ENCODE results near the gene PAK2. TPM values are rescaled to one million over a fixed set of nuclear protein-coding genes. Genes with fewer than 3 reads are reported as not detected.
A peak's percentile ranks its signal among the peaks of the same experiment; 100 is the strongest.
"Not testable (repeated sequence)": the region's sequence is repeated elsewhere in the genome, so short reads cannot be mapped to it uniquely, and the experiment has no call there.

The PAK2 gene
- polyA plus RNA-seq, 1 donor: 46.2 TPM

DNA sequence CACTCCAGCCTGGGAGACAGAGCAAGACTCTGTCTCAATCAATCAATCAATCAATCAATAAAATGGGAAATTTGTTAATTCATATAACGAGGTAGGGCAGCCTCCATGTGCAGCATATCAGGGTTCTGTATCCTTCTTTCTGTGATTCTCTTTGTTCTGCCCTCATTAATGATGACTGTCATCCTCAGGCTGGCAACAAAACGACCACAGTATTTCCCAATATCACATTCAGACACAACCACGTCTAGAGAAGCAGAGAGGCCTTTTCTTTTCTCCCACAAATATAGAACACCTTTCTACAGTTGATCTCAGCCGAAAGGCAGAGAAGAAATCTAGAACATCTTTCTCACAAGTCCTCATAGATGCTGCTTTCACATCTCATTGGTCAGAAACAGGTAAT lies 38.9 kb upstream of the PAK2 start:
- Histone ChIP-seq H3K4me3 (ENCODE audit: low read length) (no peak overlapping the region), H3K36me3 (ENCODE audit: control insufficient read depth, insufficient read depth, low read length) (no peaks in the 10 kb centered on the region), H3K9me3 (ENCODE audit: control insufficient read depth, low read depth, low read length) (no peaks in the 10 kb centered on the region), H3K4me1 (ENCODE audit: control insufficient read depth, insufficient read depth, low read length) (peaks cover under 1% of the 10 kb centered on the region), H3K27ac (ENCODE audit: low read length) (no peak overlapping the region), H3K27me3 (ENCODE audit: control insufficient read depth, insufficient read depth, low read length) (no peaks in the 10 kb centered on the region)
- 100% methylated on average over 1 of the region's 4 CpGs for WGBS (ENCODE audit: insufficient coverage, low lambda C conversion rate)
- no peak for DNase-seq

- Histone ChIP-seq H3K9me3 (ENCODE audit: control insufficient read depth, low read depth, low read length) (no peaks in the 10 kb centered on the region), H3K4me1 (ENCODE audit: control insufficient read depth, insufficient read depth, low read length) (peaks cover 14% of the 10 kb centered on the region), H3K27me3 (ENCODE audit: control insufficient read depth, insufficient read depth, low read length) (no peaks in the 10 kb centered on the region), H3K36me3 (ENCODE audit: control insufficient read depth, insufficient read depth, low read length) (no peaks in the 10 kb centered on the region), H3K4me3 (ENCODE audit: low read length) (no peak overlapping the region), H3K27ac (ENCODE audit: low read length) (peak overlapping the region; percentile 37)
- no peak for DNase-seq
- 0% methylated on average over 3 of the region's 5 CpGs for WGBS (ENCODE audit: insufficient coverage, low lambda C conversion rate)
These were observed 33.3 kb upstream of the PAK2 start for GRCh38 chr3:196706327-196706726.

DNA sequence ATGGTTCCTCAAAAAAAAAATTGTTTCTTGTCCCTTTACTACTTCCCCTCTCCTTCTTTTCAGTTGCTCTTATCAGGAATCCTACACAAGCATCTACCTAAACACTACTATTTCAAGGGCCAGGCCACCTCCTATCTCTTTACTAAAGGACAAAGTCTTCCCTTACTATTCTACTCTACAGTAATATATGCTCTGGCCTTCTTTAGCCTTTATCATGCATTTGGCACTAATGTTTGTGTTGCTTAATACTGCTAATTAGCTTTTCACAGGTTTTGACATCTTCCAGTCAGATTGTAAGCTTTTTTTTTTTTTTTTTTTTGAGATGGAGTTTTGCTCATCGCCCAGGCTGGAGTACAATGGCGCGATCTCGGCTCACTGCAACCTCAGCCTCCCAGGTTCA lies 32.9 kb upstream of the PAK2 start:
- peaks cover 16% of the 10 kb centered on the region for H3K4me1 ChIP-seq (ENCODE audit: control insufficient read depth, insufficient read depth, low read length)
- H3K36me3 ChIP-seq (ENCODE audit: control insufficient read depth, insufficient read depth, low read length): no peaks in the 10 kb centered on the region
- H3K27me3 ChIP-seq (ENCODE audit: control insufficient read depth, insufficient read depth, low read length): no peaks in the 10 kb centered on the region
- peak overlapping the region; percentile 37 for H3K27ac ChIP-seq (ENCODE audit: low read length)
- WGBS (ENCODE audit: insufficient coverage, low lambda C conversion rate): no CpG with 5 or more reads among the region's 4 CpGs
- no peak overlapping the region for H3K4me3 ChIP-seq (ENCODE audit: low read length)
- peak; percentile 51 to 74 for DNase-seq
- H3K9me3 ChIP-seq (ENCODE audit: control insufficient read depth, low read depth, low read length): no peaks in the 10 kb centered on the region

- no peaks in the 10 kb centered on the region for H3K27me3 ChIP-seq (ENCODE audit: control insufficient read depth, insufficient read depth, low read length)
- H3K4me3 ChIP-seq (ENCODE audit: low read length): no peak overlapping the region
- H3K27ac ChIP-seq (ENCODE audit: low read length): no peak overlapping the region
- WGBS (ENCODE audit: insufficient coverage, low lambda C conversion rate): 100% methylated on average over 3 of the region's 8 CpGs
- H3K4me1 ChIP-seq (ENCODE audit: control insufficient read depth, insufficient read depth, low read length): peaks cover 16% of the 10 kb centered on the region
- no peaks in the 10 kb centered on the region for H3K36me3 ChIP-seq (ENCODE audit: control insufficient read depth, insufficient read depth, low read length)
- DNase-seq: no peak
- no peaks in the 10 kb centered on the region for H3K9me3 ChIP-seq (ENCODE audit: control insufficient read depth, low read depth, low read length)
These were observed 32.1 kb upstream of the PAK2 start for GRCh38 chr3:196707566-196707965.

GRCh38 chr3:196708467-196708866 lies 31.2 kb upstream of the PAK2 start:
- H3K27me3 ChIP-seq (ENCODE audit: control insufficient read depth, insufficient read depth, low read length): no peaks in the 10 kb centered on the region
- H3K9me3 ChIP-seq (ENCODE audit: control insufficient read depth, low read depth, low read length): no peaks in the 10 kb centered on the region
- no peak overlapping the region for H3K27ac ChIP-seq (ENCODE audit: low read length)
- no peak overlapping the region for H3K4me3 ChIP-seq (ENCODE audit: low read length)
- no CpG with 5 or more reads among the region's 7 CpGs for WGBS (ENCODE audit: insufficient coverage, low lambda C conversion rate)
- no peaks in the 10 kb centered on the region for H3K36me3 ChIP-seq (ENCODE audit: control insufficient read depth, insufficient read depth, low read length)
- no peak for DNase-seq
- H3K4me1 ChIP-seq (ENCODE audit: control insufficient read depth, insufficient read depth, low read length): peaks cover 16% of the 10 kb centered on the region

- Histone ChIP-seq H3K4me3 (ENCODE audit: low read length) (peak within 1 kb of the TSS; percentile 98), H3K4me1 (ENCODE audit: control insufficient read depth, insufficient read depth, low read length) (peaks cover 5% of the 10 kb centered on the region), H3K27ac (ENCODE audit: low read length) (peak within 1 kb of the TSS; percentile 89), H3K9me3 (ENCODE audit: control insufficient read depth, low read depth, low read length) (no peaks in the 10 kb centered on the region), H3K27me3 (ENCODE audit: control insufficient read depth, insufficient read depth, low read length) (no peaks in the 10 kb centered on the region), H3K36me3 (ENCODE audit: control insufficient read depth, insufficient read depth, low read length) (no peaks in the 10 kb centered on the region)
- peak; percentile 87 to 93 for DNase-seq
- WGBS (ENCODE audit: insufficient coverage, low lambda C conversion rate): no CpG with 5 or more reads among the region's 68 CpGs
These were observed 27.7 kb upstream of the PAK2 start, which contains the start of the genes CEP19 and PIGX for GRCh38 chr3:196711838-196712513. TSS of gene CEP19 (minus strand) at chr3:196712250. CDS start at chr3:196708657, 3,593 bp downstream. TSS of gene PIGX (plus strand) at chr3:196712377.

- peak overlapping the region; percentile 89 for H3K27ac ChIP-seq (ENCODE audit: low read length)
- no peak for DNase-seq
- WGBS (ENCODE audit: insufficient coverage, low lambda C conversion rate): 60% methylated on average over 1 of the region's 64 CpGs
These were observed 26.9 kb upstream of the PAK2 start for GRCh38 chr3:196712514-196713413.

DNA sequence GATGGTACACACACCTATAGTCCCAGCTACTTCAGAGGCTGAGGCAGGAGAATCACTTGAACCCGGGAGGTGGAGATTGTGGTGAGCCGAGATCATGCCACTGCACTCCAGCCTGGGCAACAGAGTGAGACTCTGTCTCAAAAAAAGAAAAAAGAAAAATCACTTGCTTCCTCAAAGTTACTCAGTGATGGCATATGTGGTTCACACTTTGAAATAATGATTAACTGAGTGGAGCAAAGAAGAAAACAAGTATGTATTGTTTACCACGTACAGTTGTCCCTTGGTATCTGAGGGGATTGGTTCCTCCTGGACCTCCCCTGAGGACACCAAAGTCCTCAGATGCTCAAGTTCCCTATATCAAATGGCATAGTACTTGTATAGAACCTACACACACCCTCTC lies 22.5 kb upstream of the PAK2 start:
- H3K4me1 ChIP-seq (ENCODE audit: control insufficient read depth, insufficient read depth, low read length); H3K27me3 ChIP-seq (ENCODE audit: control insufficient read depth, insufficient read depth, low read length); H3K36me3 ChIP-seq (ENCODE audit: control insufficient read depth, insufficient read depth, low read length); DNase-seq; H3K27ac ChIP-seq (ENCODE audit: low read length); H3K4me3 ChIP-seq (ENCODE audit: low read length); H3K9me3 ChIP-seq (ENCODE audit: control insufficient read depth, low read depth, low read length): not testable (repeated sequence)
- no CpG with 5 or more reads among the region's 3 CpGs for WGBS (ENCODE audit: insufficient coverage, low lambda C conversion rate)

More at GRCh38 chr3:196712514-196713413, 26.9 kb upstream of the PAK2 start:
- Histone ChIP-seq H3K4me3 (ENCODE audit: low read length) (peak overlapping the region; percentile 98), H3K4me1 (ENCODE audit: control insufficient read depth, insufficient read depth, low read length) (peaks cover 5% of the 10 kb centered on the region), H3K27me3 (ENCODE audit: control insufficient read depth, insufficient read depth, low read length) (no peaks in the 10 kb centered on the region), H3K9me3 (ENCODE audit: control insufficient read depth, low read depth, low read length) (no peaks in the 10 kb centered on the region), H3K36me3 (ENCODE audit: control insufficient read depth, insufficient read depth, low read length) (no peaks in the 10 kb centered on the region)

DNA sequence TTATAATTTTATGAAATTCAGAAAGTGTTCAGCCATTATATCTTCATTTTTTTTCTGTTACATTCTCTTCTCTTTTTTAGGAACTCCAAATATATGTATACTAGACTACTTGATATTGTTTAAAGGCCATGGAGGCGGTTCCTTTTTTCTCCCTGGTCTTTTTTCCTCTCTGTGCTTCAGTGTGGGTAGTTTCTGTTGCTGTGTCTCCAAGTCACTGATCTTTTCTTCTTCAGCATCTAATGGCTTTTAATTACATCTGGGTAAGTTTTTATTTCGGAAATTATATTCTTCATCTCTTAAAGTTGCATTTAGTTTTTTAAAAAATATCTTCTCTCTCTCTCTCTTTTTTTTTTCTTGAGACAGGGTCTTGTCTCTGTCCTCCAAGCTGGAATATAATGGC lies 18.6 kb upstream of the PAK2 start:
- H3K9me3 ChIP-seq (ENCODE audit: control insufficient read depth, low read depth, low read length): peaks cover 6% of the 10 kb centered on the region
- no peak overlapping the region for H3K4me3 ChIP-seq (ENCODE audit: low read length)
- no peak for DNase-seq
- H3K27ac ChIP-seq (ENCODE audit: low read length): no peak overlapping the region
- no peaks in the 10 kb centered on the region for H3K4me1 ChIP-seq (ENCODE audit: control insufficient read depth, insufficient read depth, low read length)
- WGBS (ENCODE audit: insufficient coverage, low lambda C conversion rate): 94% methylated on average over 2 of the region's 2 CpGs
- H3K36me3 ChIP-seq (ENCODE audit: control insufficient read depth, insufficient read depth, low read length): peaks cover 7% of the 10 kb centered on the region
- no peaks in the 10 kb centered on the region for H3K27me3 ChIP-seq (ENCODE audit: control insufficient read depth, insufficient read depth, low read length)

- no peaks in the 10 kb centered on the region for H3K4me1 ChIP-seq (ENCODE audit: control insufficient read depth, insufficient read depth, low read length)
- H3K27me3 ChIP-seq (ENCODE audit: control insufficient read depth, insufficient read depth, low read length): no peaks in the 10 kb centered on the region
- H3K36me3 ChIP-seq (ENCODE audit: control insufficient read depth, insufficient read depth, low read length): peaks cover 2% of the 10 kb centered on the region
- peak overlapping the region; percentile 13 for H3K27ac ChIP-seq (ENCODE audit: low read length)
- 63% methylated on average over 3 of the region's 7 CpGs for WGBS (ENCODE audit: insufficient coverage, low lambda C conversion rate)
- H3K4me3 ChIP-seq (ENCODE audit: low read length): no peak overlapping the region
- no peaks in the 10 kb centered on the region for H3K9me3 ChIP-seq (ENCODE audit: control insufficient read depth, low read depth, low read length)
- peak; percentile 27 to 76 for DNase-seq
These were observed 12.6 kb upstream of the PAK2 start for GRCh38 chr3:196726788-196727675.
